Activated CD4-positive, CD25-positive, alpha-beta regulatory T cell treated with anti-CD3 and anti-CD28 coated beads, Interleukin-2, amount 50 U/mL, for 24 hours (primary cell): ENCODE results near the gene CYP21A2.
"Not testable (repeated sequence)": the region's sequence is repeated elsewhere in the genome, so short reads cannot be mapped to it uniquely, and the experiment has no call there.

Experiments
- ATAC-seq, 2 donors: fragments of 150-1000 bp; cut with Tn5 transposase; one replicate each; pipeline ENCODE4 v1.10.0; 2021; ENCODE audit warnings: mild to moderate bottlenecking in 1 of 2, moderate library complexity in 1 of 2

Gene CYP21A2

DNA sequence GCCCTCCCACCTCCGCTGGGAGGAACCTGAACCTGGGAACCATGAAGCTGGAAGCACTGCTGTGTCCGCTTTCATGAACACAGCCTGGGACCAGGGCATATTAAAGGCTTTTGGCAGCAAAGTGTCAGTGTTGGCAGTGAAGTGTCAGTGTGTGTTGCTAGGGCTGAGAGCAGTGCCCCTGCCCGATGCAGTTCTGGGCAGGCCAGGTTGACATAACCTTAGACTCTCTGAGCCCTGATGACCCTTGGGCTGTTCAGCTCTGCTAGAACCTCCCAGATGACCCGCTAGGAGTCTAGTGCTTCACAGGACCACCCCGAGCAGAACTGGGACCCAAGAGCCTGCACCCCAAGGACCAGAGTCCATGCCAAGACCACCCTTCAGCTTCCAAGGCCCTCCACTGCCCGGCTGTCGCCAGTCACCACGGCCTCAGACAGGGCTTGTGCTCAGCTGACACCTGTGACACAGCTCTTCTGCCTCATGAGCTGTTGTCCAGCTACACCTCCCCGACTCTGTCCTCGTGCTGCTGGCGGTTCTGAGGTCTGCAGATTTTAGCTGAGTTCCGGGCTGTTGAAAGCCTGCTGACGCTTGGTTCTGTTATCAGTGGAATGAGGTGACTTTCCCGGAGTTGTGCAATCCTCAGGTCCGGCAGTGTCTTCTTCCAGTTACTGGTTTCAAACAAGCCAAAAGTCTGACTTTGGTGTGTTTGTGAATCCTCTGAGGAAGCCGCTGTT is 2.8 kb upstream of the CYP21A2 start:
- not testable (repeated sequence) for ATAC-seq

DNA sequence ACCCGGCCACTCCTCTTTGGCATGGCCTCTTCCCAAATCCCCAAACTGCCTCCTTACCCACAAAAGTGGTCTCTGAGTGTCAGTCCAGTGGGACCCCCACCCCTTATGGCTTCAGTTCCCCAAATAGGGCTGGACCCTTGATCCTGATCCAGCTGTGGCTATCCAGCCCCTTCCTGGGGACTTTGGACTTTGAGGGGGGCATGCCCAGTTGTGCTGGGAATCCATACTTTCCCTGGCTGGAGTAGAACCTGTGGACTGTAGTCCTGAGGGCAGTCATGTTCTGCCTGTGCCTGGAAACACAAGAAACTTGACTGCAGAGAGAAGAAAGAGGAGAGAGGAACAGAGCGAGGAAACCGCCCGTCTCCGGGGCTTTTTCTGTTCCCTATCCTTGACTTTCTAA is 1.1 kb upstream of the CYP21A2 start:
- ATAC-seq: not testable (repeated sequence)

- ATAC-seq: not testable (repeated sequence)
These were observed 663 bp downstream of the CYP21A2 start for GRCh38 chr6:32038878-32039277.

GRCh38 chr6:32039321-32040274 is 1.4 kb downstream of the CYP21A2 start:
- not testable (repeated sequence) for ATAC-seq

- not testable (repeated sequence) for ATAC-seq
These were observed 2.3 kb downstream of the CYP21A2 start for GRCh38 chr6:32040299-32041049.

DNA sequence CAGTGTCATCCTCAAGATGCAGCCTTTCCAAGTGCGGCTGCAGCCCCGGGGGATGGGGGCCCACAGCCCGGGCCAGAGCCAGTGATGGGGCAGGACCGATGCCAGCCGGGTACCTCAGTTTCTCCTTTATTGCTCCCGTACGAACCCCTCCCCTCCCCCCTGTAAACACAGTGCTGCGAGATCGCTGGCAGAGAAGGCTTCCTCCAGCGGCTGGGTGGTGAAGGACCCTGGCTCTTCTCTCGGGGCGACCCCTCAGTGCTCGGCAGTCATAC is 2.8 kb downstream of the CYP21A2 start:
- not testable (repeated sequence) for ATAC-seq

GRCh38 chr6:32041385-32041784 is 3.2 kb downstream of the CYP21A2 start:
- not testable (repeated sequence) for ATAC-seq

DNA sequence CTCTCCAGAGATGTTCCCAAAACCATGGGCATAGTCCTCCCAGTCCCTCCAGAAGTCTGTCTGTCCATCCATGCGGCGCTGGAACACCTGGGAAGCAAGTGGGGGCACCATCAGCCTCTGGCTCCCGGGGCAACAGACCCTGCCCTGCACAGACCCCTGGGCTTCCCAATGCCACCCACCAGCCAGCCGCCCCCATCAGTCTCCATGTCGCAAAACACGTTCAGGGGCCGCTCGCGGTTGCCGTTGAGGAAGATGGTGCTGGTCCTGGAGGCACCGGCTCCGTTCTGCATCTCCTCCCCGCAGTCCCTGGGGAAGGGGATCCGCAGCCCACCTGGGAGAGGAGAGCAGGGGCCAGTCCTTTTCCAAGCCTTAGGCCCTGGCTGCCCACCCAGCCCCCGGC is 4.1 kb downstream of the CYP21A2 start:
- ATAC-seq: not testable (repeated sequence)

GRCh38 chr6:32043589-32044380 is 5.6 kb downstream of the CYP21A2 start:
- ATAC-seq: not testable (repeated sequence)

DNA sequence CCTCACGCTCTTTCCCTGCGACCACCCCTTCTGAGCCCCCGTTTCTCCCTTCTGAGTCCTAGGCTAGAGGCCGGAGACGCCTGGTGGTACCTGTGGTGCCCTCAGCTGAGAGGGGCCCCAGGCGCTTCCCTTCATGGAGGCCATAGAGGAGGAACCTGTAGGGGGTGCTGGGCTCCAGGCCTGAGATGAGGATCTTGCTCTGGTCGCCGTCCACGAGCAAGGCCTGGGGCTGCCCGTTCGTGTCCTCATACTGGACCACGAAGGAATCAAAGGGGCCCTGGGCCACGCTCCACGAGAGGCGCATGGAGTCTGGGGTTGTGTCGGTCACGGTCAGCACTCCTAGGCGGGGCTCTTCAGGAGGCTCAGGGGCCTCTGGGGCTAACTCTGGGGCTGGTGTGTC is 6.7 kb downstream of the CYP21A2 start:
- not testable (repeated sequence) for ATAC-seq

GRCh38 chr6:32045811-32046449 is 7.7 kb downstream of the CYP21A2 start:
- no peak for ATAC-seq

GRCh38 chr6:32046450-32047083 is 8.4 kb downstream of the CYP21A2 start:
- no peak for ATAC-seq

DNA sequence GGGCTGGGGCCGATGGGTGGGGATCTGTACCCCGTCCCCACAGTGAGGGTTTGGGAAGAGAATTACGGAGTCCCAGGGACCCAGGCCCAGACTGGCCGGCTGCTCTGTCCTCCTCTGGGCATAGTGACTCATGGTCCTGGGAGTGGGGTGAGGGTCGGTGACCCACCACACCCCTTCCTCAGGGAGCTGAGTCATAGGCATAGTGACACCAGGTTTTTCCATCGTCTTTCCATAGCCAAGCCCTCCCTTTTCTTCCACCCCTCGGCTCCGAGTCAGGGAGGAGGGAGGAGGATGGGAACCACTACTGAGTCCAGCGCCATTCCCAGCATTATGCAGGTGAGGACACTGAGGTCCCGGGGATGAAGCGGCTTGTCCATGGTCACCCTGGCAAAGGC is 8.9 kb downstream of the CYP21A2 start:
- no peak for ATAC-seq

GRCh38 chr6:32047539-32047854 is 9.3 kb downstream of the CYP21A2 start:
- no peak for ATAC-seq

- ATAC-seq: peak; percentile 73 to 82
These were observed 9.9 kb downstream of the CYP21A2 start for GRCh38 chr6:32047855-32048766.

DNA sequence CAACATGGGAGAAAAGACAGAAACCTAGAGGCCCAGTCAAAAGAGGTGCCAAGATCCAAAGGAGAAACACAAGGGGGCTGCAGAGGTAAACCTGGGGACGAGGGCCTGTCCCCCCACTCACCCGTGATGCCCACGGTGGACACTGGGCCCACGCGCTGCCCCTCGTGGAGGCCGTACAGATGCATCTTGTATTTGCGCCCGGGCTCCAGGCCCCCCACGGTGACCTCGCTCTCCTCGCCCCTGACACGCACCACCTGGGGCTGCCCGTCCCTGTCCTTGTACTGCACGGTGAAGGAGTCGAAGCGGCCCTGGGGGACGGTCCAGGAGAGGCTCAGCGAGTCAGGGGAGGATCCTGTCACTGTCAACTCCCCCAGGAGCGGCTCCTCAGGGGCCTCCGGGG is 10.9 kb downstream of the CYP21A2 start:
- ATAC-seq: not testable (repeated sequence)

- not testable (repeated sequence) for ATAC-seq
These were observed 11.5 kb downstream of the CYP21A2 start for GRCh38 chr6:32049736-32050135.

DNA sequence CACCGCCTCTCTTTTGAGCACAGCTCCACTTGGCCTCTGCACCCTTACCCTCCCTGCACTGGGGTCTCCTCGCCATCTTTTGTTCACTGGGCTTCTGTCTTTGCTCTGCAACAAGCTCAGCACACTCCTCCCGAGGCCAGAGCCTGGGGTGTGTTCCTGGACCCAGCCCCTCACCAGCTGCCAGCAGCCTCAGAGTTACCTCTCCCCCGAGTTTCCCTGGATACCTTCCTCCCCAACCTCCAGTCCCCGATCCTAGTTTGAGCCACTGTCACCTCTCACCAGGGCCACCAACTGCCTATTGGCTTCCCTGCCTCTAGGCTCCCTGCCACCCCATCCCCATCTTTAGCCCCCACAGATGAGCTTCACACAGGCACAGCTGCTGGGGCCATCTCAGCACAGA is 12.3 kb downstream of the CYP21A2 start:
- ATAC-seq: no peak

DNA sequence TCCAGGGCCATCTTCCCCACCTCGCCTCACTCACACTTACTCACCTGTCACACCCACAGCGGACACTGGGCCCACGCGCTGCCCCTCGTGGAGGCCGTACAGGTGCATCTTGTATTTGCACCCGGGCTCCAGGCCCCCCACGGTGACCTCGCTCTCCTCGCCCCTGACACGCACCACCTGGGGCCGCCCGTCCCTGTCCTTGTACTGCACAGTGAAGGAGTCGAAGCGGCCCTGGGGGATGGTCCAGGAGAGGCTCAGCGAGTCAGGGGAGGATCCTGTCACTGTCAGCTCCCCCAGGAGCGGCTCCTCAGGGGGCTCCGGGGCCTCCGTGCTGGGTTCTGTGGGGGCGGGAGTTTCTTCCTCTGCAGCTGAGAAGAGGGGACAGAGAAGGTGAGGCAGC is 14.4 kb downstream of the CYP21A2 start:
- ATAC-seq: not testable (repeated sequence)

DNA sequence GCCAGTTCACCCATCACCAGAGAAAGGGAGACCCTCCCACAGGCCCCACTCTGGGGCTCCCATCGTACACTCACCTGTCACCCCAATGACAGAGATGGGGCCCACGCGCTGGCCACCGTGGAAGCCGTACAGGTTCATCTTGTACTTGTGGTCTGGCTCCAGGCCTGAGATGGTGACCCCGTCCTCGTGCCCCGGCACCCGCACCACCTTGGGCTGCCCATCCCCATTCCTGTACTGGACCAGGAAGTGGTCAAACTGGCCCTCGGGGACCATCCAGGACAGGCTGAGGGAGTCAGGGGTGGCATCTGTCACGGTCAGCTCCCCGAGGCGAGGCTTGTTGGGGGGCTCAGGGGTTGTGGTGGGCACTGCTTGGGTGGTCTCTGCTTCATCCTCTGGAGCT is 15.1 kb downstream of the CYP21A2 start:
- ATAC-seq: not testable (repeated sequence)
